Gastrocnemius medialis (tissue), 4 donors: ENCODE results near the gene GAL3ST1.
"Not testable (repeated sequence)": the region's sequence is repeated elsewhere in the genome, so short reads cannot be mapped to it uniquely, and the experiment has no call there.

Source experiments
- CTCF ChIP-seq, 5 experiments: fragments of 450-650 bp in 3 of 5; fragments of 200-600 bp in 2 of 5; sonication (generic) in 2 of 5; IDR thresholded peaks in 4 of 5; conservative IDR thresholded peaks in 1 of 5; 1 replicate in 4 of 5; 2 replicates in 1 of 5; pipeline ENCODE4 v1.5.1; 2016 to 2019; ENCODE audit warnings: antibody characterized with exemption in 5 of 5, mild to moderate bottlenecking in 3 of 5, moderate library complexity in 3 of 5
- POLR2A ChIP-seq, 2 donors: fragments of 450-650 bp; IDR thresholded peaks; one replicate each; pipeline ENCODE4 v1.6.1; 2017; ENCODE audit warnings: antibody characterized with exemption in 2 of 2, mild to moderate bottlenecking in 2 of 2, moderate library complexity in 2 of 2

- not testable (repeated sequence) for TF ChIP-seq CTCF (IDR thresholded peaks at IDR 0.05 in 4 of 5, conservative IDR thresholded peaks at IDR 0.05 in 1 of 5); POLR2A (IDR thresholded peaks at IDR 0.05)
These were observed 45.4 kb upstream of the GAL3ST1 start for GRCh38 chr22:30619909-30620308.
